Activated CD4-positive, alpha-beta memory T cell treated with anti-CD3 and anti-CD28 coated beads, Interleukin-2, amount 10 ng/mL, durations not matched to agents 7 days and 5 days (primary cell): Measurements from ENCODE around the gene CD55. TPM values are rescaled to one million over a fixed set of nuclear protein-coding genes. Genes with fewer than 3 reads are reported as not detected.
"Not testable (repeated sequence)": the region's sequence is repeated elsewhere in the genome, so short reads cannot be mapped to it uniquely, and the experiment has no call there.

Source experiments
- CTCF ChIA-PET: fragments of 350-600 bp; sonication (Branson Sonifier 250); formaldehyde crosslinking; loops from one replicate; lab custom pipeline; 2021; ENCODE audit warnings: antibody characterized with exemption, inconsistent platforms; lab: Charles Lee
- POLR2A ChIA-PET: fragments of 350-600 bp; sonication (Branson Sonifier 250); formaldehyde crosslinking; loops from one replicate; lab custom pipeline; 2021; ENCODE audit warnings: antibody characterized with exemption; lab: Charles Lee
- DNase-seq: peaks from one replicate; pipeline ENCODE4 v3.0.0-alpha.2; 2020
- H3K27ac Mint-ChIP-seq: one replicate; pipeline ENCODE4 v1.8.0; 2021; ENCODE audit warnings: mild to moderate bottlenecking, mixed read lengths
- H3K27me3 Mint-ChIP-seq: one replicate; pipeline ENCODE4 v1.8.0; 2021; ENCODE audit warnings: mixed read lengths
- H3K36me3 Mint-ChIP-seq: one replicate; pipeline ENCODE4 v1.8.0; 2021; ENCODE audit warnings: low read depth, mixed read lengths
- H3K4me1 Mint-ChIP-seq: one replicate; pipeline ENCODE4 v1.8.0; 2021; ENCODE audit warnings: mixed read lengths
- H3K4me3 Mint-ChIP-seq: one replicate; pipeline ENCODE4 v1.8.0; 2021; ENCODE audit warnings: mild to moderate bottlenecking, mixed read lengths
- H3K9me3 Mint-ChIP-seq: one replicate; pipeline ENCODE4 v1.8.0; 2021; ENCODE audit warnings: mixed read lengths
- total RNA-seq, 2 experiments: library from RNA; stranded (reverse); gene quantifications; one replicate each; pipeline ENCODE4 v1.2.3, GENCODE V29; 2021

The CD55 gene
- total RNA-seq, 2 experiments from 2014 or later: 82.1 to 86.2 TPM

DNA sequence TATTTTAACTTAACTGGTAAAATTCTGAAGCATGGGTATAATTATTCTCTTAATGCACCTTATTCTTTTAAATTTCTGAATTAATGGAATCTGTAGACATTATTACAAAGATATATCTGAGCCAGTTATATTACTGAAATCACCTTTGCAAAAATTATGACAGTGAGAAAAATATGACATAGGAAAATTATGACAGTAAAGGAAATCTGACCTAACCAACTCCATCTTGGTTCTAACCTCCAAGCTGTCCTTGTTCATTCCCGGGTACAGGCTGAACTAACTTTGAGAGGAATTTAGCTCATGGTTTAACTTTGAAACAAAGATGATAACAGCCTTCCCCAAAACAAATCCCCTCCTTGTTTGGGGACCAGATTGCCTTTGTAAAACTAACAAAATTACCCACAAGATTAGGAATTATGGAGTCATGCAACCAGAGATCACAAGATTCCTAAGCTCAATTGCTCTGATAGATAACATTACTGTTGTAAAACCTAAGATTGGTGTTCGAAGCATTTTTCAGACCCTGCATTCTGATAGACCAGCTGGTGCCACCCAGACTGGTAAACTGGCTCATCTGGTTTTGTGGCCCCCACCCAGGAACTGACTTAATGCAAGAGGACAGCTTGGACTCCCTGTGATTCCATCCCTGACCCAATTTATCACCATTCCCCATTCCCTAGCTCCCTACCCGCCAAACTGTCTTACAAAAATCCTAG lies 9.4 kb upstream of the CD55 start:
- Mint-ChIP-seq H3K4me3 (no peak overlapping the region), H3K4me1 (peaks cover 16% of the 10 kb centered on the region), H3K27ac (no peak overlapping the region), H3K9me3 (peaks cover 4% of the 10 kb centered on the region), H3K36me3 (no peaks in the 10 kb centered on the region), H3K27me3 (peaks cover 13% of the 10 kb centered on the region)
- POLR2A ChIA-PET: interaction anchor here (1.3 kb wide), 1 partner anchor 10 kb away, joined by 5 read pairs; the partner anchor contains the start of gene CD55
- CTCF ChIA-PET: interaction anchor here (1.0 to 1.2 kb wide), 2 partner anchors 24 to 188 kb away, joined by 3 read pairs; no protein-coding TSS in a partner anchor
- DNase-seq: no peak

DNA sequence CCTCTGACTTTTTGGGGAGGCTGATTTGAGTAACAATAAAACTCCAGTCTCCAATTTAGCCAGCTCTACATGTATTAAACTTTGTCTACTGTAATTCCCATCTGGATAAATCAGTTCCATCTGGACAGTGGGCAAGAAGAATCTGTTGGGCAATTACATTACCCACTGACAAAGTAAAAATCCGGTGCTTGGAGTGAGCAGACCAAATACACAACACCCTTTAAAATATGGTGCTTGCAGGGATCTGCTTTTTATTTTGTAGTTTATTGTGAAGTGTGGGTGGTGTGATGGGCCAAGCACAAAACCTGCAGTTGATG lies 8.9 kb upstream of the CD55 start:
- ChIA-PET CTCF (interaction anchor here (1.0 to 1.2 kb wide), 2 partner anchors 23 to 187 kb away, joined by 3 read pairs; no protein-coding TSS in a partner anchor), POLR2A (interaction anchor here (1.3 kb wide), 1 partner anchor 9 kb away, joined by 5 read pairs; the partner anchor contains the start of gene CD55)
- no peak overlapping the region for H3K4me3 Mint-ChIP-seq
- H3K27me3 Mint-ChIP-seq: peaks cover 13% of the 10 kb centered on the region
- DNase-seq: no peak
- no peaks in the 10 kb centered on the region for H3K36me3 Mint-ChIP-seq
- peaks cover 4% of the 10 kb centered on the region for H3K9me3 Mint-ChIP-seq
- no peak overlapping the region for H3K27ac Mint-ChIP-seq
- H3K4me1 Mint-ChIP-seq: peaks cover 16% of the 10 kb centered on the region

- Mint-ChIP-seq H3K27me3 (peaks cover 16% of the 10 kb centered on the region), H3K36me3 (no peaks in the 10 kb centered on the region), H3K9me3 (peaks cover 4% of the 10 kb centered on the region), H3K4me3 (no peak overlapping the region), H3K4me1 (peaks cover 16% of the 10 kb centered on the region), H3K27ac (no peak overlapping the region)
- no peak for DNase-seq
- POLR2A ChIA-PET: no interaction called here
- CTCF ChIA-PET: interaction anchor here (1.2 kb wide), 1 partner anchor 187 kb away, joined by 3 read pairs; no protein-coding TSS in a partner anchor
These were observed 8.3 kb upstream of the CD55 start for GRCh38 chr1:207313131-207313530.

DNA sequence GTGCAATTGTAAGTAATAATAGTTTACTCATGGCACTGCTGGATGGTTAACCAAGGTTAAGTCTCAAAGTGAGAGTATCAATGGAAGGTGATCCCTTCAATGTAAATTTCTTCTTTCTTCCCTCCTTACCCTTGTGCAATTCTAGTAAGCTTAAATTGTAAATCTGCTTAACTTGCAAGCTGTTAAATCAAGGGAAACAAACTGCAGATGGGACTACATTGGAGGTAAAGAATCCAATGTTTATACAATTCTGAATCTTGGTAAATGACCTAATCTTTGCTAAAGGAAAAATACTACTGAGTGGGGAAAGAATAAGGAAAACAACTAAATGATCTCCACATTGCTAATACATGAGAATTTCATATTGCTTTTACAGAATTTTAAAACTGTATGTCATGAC lies 6.7 kb upstream of the CD55 start:
- H3K36me3 Mint-ChIP-seq: no peaks in the 10 kb centered on the region
- CTCF ChIA-PET: no interaction called here
- POLR2A ChIA-PET: no interaction called here
- peaks cover 8% of the 10 kb centered on the region for H3K4me1 Mint-ChIP-seq
- H3K9me3 Mint-ChIP-seq: peaks cover 4% of the 10 kb centered on the region
- no peak overlapping the region for H3K4me3 Mint-ChIP-seq
- no peak for DNase-seq
- no peak overlapping the region for H3K27ac Mint-ChIP-seq
- peaks cover 16% of the 10 kb centered on the region for H3K27me3 Mint-ChIP-seq

DNA sequence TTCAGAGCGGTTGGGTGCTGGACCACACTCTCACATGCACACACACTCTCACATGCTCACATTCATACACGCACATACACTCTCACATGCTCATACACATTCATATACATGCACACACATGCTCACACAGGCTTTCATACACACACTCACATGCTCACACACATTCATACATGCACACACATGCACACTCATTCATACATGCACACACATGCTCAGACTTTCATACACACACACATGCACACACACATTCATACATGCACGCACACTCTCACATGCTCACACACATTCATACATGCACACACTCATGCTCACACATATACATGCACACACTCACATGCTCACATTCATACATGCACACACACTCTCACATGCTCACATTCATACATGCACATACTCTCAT lies 6.0 kb upstream of the CD55 start:
- Mint-ChIP-seq H3K27ac (no peak overlapping the region), H3K4me3 (no peak overlapping the region), H3K4me1 (peaks cover 9% of the 10 kb centered on the region), H3K27me3 (peaks cover 16% of the 10 kb centered on the region), H3K9me3 (peaks cover 4% of the 10 kb centered on the region), H3K36me3 (no peaks in the 10 kb centered on the region)
- DNase-seq: no peak
- POLR2A ChIA-PET: no interaction called here
- CTCF ChIA-PET: no interaction called here

DNA sequence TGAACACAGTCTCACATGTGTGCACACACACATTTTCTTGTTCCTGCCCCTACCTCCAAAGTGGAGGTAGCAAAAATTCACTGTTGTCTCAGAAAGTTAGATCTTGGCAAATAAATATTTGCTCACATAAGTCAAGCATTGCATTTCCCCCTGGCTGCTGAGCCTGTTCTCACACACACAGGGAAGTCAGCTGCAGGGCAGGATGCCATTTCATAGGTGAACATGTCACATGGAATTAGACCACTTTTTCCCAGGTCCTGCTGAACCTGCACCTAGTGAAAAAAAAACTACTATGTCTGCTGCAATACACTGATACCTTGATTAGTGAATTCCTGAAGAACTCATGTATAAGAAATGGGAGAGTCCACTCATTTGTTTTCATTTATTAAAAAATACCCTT lies 5.3 kb upstream of the CD55 start:
- peaks cover 16% of the 10 kb centered on the region for H3K27me3 Mint-ChIP-seq
- H3K36me3 Mint-ChIP-seq: no peaks in the 10 kb centered on the region
- H3K4me3 Mint-ChIP-seq: no peak overlapping the region
- H3K9me3 Mint-ChIP-seq: peaks cover 4% of the 10 kb centered on the region
- H3K4me1 Mint-ChIP-seq: peaks cover 15% of the 10 kb centered on the region
- POLR2A ChIA-PET: no interaction called here
- CTCF ChIA-PET: interaction anchor here (1.2 kb wide), 1 partner anchor 89 kb away, joined by 3 read pairs; no protein-coding TSS in a partner anchor
- no peak overlapping the region for H3K27ac Mint-ChIP-seq
- DNase-seq: no peak

DNA sequence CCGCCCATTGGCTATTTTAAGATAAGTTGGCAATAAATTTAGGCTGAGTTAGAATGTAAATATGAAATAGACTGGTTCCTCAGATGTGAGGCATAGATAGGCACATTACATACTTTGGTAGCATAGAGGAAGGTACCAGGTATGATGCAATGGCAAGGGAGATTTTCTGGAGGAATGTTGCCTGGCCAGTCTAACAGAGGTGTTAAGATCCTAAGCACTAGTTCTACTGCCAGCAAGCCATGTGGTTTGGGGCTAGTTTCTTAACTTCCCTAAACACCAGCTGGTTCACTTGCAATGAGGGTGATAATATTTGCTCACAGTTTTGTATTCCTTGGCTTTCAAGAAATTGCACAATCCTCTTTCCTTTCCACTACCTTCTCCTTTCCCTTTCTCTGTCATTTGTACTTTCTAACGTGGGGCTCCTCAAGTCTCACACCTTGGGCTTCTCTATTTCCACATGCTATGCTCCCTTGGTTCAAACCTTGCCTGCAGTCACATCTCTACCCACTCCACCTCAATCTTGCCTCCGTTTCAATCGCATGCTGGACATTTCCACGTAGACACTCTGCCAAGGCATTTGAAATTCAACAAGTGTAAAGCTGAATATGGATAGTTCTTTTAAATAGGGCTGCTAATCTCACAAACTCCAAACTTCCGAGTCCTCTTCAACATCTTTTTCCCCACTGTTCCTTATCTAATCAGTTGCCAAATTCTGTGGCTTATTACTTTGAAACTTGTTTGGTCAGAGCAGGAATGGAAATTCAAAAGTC lies 4.7 kb upstream of the CD55 start:
- POLR2A ChIA-PET: no interaction called here
- H3K27me3 Mint-ChIP-seq: peaks cover 16% of the 10 kb centered on the region
- no peak overlapping the region for H3K4me3 Mint-ChIP-seq
- no peak overlapping the region for H3K27ac Mint-ChIP-seq
- H3K9me3 Mint-ChIP-seq: peaks cover 4% of the 10 kb centered on the region
- no peak for DNase-seq
- H3K36me3 Mint-ChIP-seq: peaks cover 4% of the 10 kb centered on the region
- H3K4me1 Mint-ChIP-seq: peaks cover 16% of the 10 kb centered on the region
- CTCF ChIA-PET: interaction anchor here (1.2 kb wide), 1 partner anchor 88 kb away, joined by 3 read pairs; no protein-coding TSS in a partner anchor

GRCh38 chr1:207317561-207317960 lies 3.9 kb upstream of the CD55 start:
- Mint-ChIP-seq H3K27ac (no peak overlapping the region), H3K9me3 (peaks cover 4% of the 10 kb centered on the region), H3K4me3 (no peak overlapping the region), H3K36me3 (peaks cover 10% of the 10 kb centered on the region), H3K4me1 (peaks cover 16% of the 10 kb centered on the region), H3K27me3 (peaks cover 13% of the 10 kb centered on the region)
- ChIA-PET POLR2A (no interaction called here), CTCF (interaction anchor here (1.2 kb wide), 1 partner anchor 87 kb away, joined by 3 read pairs; no protein-coding TSS in a partner anchor)
- DNase-seq: no peak

- Mint-ChIP-seq H3K9me3 (peaks cover 4% of the 10 kb centered on the region), H3K36me3 (peaks cover 13% of the 10 kb centered on the region), H3K4me3 (no peak overlapping the region), H3K27me3 (peaks cover 11% of the 10 kb centered on the region), H3K4me1 (peaks cover 16% of the 10 kb centered on the region), H3K27ac (no peak overlapping the region)
- ChIA-PET POLR2A (no interaction called here), CTCF (no interaction called here)
- no peak for DNase-seq
These were observed 3.3 kb upstream of the CD55 start for GRCh38 chr1:207318072-207318619.

DNA sequence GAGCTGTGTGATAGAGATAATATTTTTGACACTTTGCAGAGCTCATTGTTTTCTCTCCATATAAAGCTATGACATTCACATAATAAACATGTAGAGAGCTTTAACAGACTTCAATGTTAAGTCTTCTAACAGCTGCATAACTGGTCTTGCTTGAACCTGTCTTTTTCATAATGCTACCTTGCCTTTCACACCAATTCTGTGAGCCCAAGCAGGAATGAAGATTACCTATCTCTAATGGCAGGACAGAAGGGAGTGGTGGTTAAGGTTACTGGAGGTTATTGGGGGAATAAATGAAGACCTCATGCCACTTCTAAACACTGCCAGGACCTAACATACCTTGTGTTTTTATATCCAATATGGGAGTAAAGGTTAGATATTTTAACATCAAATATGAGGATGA lies 2.3 kb upstream of the CD55 start:
- no peak overlapping the region for H3K4me3 Mint-ChIP-seq
- H3K4me1 Mint-ChIP-seq: peaks cover 26% of the 10 kb centered on the region
- no peak for DNase-seq
- no peak overlapping the region for H3K27ac Mint-ChIP-seq
- POLR2A ChIA-PET: no interaction called here
- peaks cover 9% of the 10 kb centered on the region for H3K27me3 Mint-ChIP-seq
- CTCF ChIA-PET: no interaction called here
- H3K9me3 Mint-ChIP-seq: peaks cover 4% of the 10 kb centered on the region
- peaks cover 23% of the 10 kb centered on the region for H3K36me3 Mint-ChIP-seq

- H3K9me3 Mint-ChIP-seq, DNase-seq, H3K27me3 Mint-ChIP-seq: not testable (repeated sequence)
- Mint-ChIP-seq H3K4me1 (peaks cover 30% of the 10 kb centered on the region), H3K27ac (peak overlapping the region; percentile 69), H3K36me3 (peaks cover 27% of the 10 kb centered on the region), H3K4me3 (peak overlapping the region; percentile 53)
- ChIA-PET POLR2A (interaction anchor here (1.1 kb wide), 1 partner anchor 16 kb away, joined by 4 read pairs; no protein-coding TSS in a partner anchor), CTCF (interaction anchor here (0.6 to 1.0 kb wide), 6 partner anchors 24 to 135 kb away, joined by 3 to 5 read pairs (median 3); no protein-coding TSS in a partner anchor)
These were observed 1.4 kb upstream of the CD55 start for GRCh38 chr1:207320105-207320504.

GRCh38 chr1:207321790-207322645 lies 540 bp downstream of the CD55 start:
- Mint-ChIP-seq H3K36me3 (peaks cover 41% of the 10 kb centered on the region), H3K27ac (peak overlapping the region; percentile 96), H3K4me3 (peak overlapping the region; percentile 84), H3K4me1 (peaks cover 37% of the 10 kb centered on the region), H3K27me3 (peaks cover 4% of the 10 kb centered on the region), H3K9me3 (no peaks in the 10 kb centered on the region)
- POLR2A ChIA-PET: interaction anchor here (0.7 to 5.4 kb wide), 26 partner anchors 8 to 562 kb away, joined by 3 to 182 read pairs (median 4); partner anchors contain the start of genes FCMR and PFKFB2
- no peak for DNase-seq
- CTCF ChIA-PET: interaction anchor here (0.6 to 2.7 kb wide), 12 partner anchors 8 to 272 kb away, joined by 3 to 40 read pairs (median 6); partner anchors contain the start of gene YOD1
